Motor neuron (in vitro differentiated cells): ENCODE data around the gene MUC16. TPM values are rescaled to one million over a fixed set of nuclear protein-coding genes. Genes with fewer than 3 reads are reported as not detected.

Experiments used
- ATAC-seq, 8 experiments: fragments of 200-7000 bp; cut with Tn5 transposase; replicated peaks in 6 of 8; 2 replicates each; pipeline ENCODE4 v1.8.0; 2021; ENCODE audit warnings: mild to moderate bottlenecking in 8 of 8, moderate library complexity in 8 of 8
- H3K27ac ChIP-seq, 2 donors: fragments of 250-450 bp; sonication (Bioruptor Pico); 2 replicates each; pipeline ENCODE4 v1.9.0; 2021; ENCODE audit warnings: antibody characterized with exemption in 2 of 2, mild to moderate bottlenecking in 2 of 2, moderate library complexity in 1 of 2
- H3K4me1 ChIP-seq, 2 donors: fragments of 250-450 bp; sonication (Bioruptor Pico); replicated peaks in 1 of 2; 2 replicates each; pipeline ENCODE4 v1.6.1; 2021; ENCODE audit warnings: antibody characterized with exemption in 2 of 2, mild to moderate bottlenecking in 2 of 2, moderate library complexity in 1 of 2
- H3K4me3 ChIP-seq, 5 donors: fragments of 250-450 bp; sonication (Bioruptor Pico); 2 replicates each; pipeline ENCODE4 v1.9.0; 2021; ENCODE audit warnings: antibody characterized with exemption in 5 of 5, mild to moderate bottlenecking in 5 of 5, moderate library complexity in 4 of 5
- WGBS, 10 experiments: fragments of 450-650 bp; shearing (Covaris generic); methylation state at CpG; one replicate each; pipeline ENCODE4 v1.0.0; 2022; 5-methylcytosine and 5-hydroxymethylcytosine counted together
- in situ Hi-C, 9 experiments: fragments of 400-800 bp; cut with MboI; loops; one replicate each; pipeline ENCODE4 v1.15.0; 2021; ENCODE audit warnings: low sequenced_read_pairs in 9 of 9, low pct_unique_long_range_greater_than_20kb in 2 of 9; ENCODE audit not compliant: unreplicated experiment in 9 of 9
- total RNA-seq, 8 experiments: library from RNA; unstranded; fragments of 300-600 nt; gene quantifications; 2 replicates each; pipeline versions ENCODE4 v1.2.3 to v1.2.4, GENCODE V29; 2022

Gene MUC16
- total RNA-seq, 8 experiments from 2014 or later = under 0.01 to 0.33 (median 0.10) TPM; not detected in 1

DNA sequence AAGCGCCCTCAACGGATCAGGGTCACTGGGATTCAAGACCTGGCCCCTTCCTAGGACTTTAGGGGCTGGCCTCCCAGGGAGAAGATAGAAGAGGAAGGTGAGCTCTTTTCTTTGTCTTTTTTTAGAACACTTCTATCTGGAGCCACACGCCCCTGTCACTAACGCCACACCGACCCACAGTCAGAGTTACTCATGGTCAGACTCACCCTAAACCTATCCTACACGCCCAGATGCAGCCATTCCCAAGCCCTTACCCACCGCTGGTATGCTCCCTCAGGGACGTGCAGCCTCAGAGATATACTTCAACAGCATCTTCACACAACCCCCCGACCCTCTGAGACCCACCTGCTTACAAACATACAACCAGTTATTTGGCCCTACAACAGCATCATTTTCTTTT is 29.9 kb upstream of the MUC16 start:
- in situ Hi-C loops = no loop called here
- ATAC-seq = no peak
- WGBS, 10 experiments = 0 to 71% (median 43%) methylated on average over 1 to 6 of the region's 9 CpGs; no CpG with 5 or more reads in 4 of the 10 experiments

DNA sequence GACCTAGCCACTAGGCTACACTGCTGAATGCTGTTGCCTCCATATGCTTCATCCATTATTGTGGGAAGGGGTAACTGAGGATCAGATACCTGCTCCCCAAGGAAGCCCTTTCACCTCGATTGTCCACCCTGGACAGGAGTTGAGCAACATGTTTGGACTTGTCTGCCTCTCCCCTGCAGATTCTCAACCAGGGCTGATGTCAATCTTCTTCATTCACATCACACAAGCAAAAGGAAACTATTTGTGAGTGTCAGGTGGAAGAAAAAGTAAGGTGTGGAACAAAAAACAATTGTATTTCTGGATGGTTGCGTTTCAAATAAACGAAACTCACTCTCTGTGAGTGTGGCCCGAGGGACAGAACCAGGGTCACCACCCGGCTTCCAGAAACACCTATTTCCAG is 29.5 kb upstream of the MUC16 start:
- no peak for ATAC-seq
- Histone ChIP-seq H3K4me3 (no peak overlapping the region), H3K4me1 (no peaks in the 10 kb centered on the region), H3K27ac (no peak overlapping the region)
- 0 to 89% (median 60%) methylated on average over 1 to 4 of the region's 5 CpGs; no CpG with 5 or more reads in 3 of the 10 experiments for WGBS, 10 experiments
- in situ Hi-C loops = no loop called here

More for the DNA sequence above, 29.9 kb upstream of the MUC16 start:
- no peaks in the 10 kb centered on the region for H3K4me1 ChIP-seq
- no peak overlapping the region for H3K4me3 ChIP-seq
- no peak overlapping the region for H3K27ac ChIP-seq

GRCh38 chr19:9037400-9038062 is 27.3 kb upstream of the MUC16 start:
- Histone ChIP-seq H3K4me3 (no peak overlapping the region), H3K4me1 (no peaks in the 10 kb centered on the region), H3K27ac (no peak overlapping the region)
- no peak for ATAC-seq
- 7 to 100% (median 55%) methylated on average over 1 to 8 of the region's 8 CpGs for WGBS, 10 experiments
- in situ Hi-C loops = no loop called here

GRCh38 chr19:9032136-9032631 is 22.0 kb upstream of the MUC16 start:
- ATAC-seq = no peak
- 0 to 63% (median 46%) methylated on average over 2 to 4 of the region's 5 CpGs; no CpG with 5 or more reads in 5 of the 10 experiments for WGBS, 10 experiments
- Histone ChIP-seq H3K4me1 (no peaks in the 10 kb centered on the region), H3K4me3 (no peak overlapping the region), H3K27ac (no peak overlapping the region)
- in situ Hi-C loops = no loop called here

DNA sequence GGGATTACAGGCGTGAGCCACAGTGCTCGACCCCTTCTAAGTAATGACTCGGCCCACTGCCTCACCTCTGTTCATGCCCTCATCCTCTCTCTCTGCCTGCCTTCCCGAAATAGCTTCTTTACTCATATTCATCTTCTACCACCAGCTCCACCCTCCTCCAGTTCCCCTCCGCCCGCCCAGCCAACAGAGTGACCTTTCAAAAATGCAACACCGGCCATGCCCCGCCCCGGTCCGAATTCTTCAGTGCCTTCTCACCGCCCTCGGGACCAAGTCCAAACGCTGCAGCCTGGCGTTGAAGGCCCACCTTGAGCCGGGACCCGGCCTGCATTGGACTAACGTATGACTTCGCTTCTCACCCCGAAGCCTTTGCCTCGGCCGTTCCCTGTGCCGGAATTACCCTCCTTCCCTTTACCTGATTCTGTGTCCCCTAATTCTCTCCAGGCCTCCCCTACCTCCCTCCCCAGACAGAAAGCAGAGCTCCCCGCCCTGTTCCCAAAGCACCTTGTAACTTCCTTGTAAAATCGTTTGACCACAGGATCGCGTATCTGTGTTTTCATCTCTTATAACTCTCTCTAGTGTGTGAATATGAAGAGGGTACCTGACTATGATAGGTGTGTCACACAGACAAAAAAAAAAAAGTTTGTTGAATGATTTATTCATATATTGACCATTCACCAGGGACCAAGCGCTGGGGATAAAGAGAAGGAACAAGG is 8.1 kb upstream of the MUC16 start:
- Histone ChIP-seq H3K27ac (no peak overlapping the region), H3K4me1 (no peaks in the 10 kb centered on the region), H3K4me3 (no peak overlapping the region)
- 12 to 89% (median 75%) methylated on average over 3 to 17 of the region's 27 CpGs; no CpG with 5 or more reads in 4 of the 10 experiments for WGBS, 10 experiments
- no peak for ATAC-seq
- in situ Hi-C loops = no loop called here

DNA sequence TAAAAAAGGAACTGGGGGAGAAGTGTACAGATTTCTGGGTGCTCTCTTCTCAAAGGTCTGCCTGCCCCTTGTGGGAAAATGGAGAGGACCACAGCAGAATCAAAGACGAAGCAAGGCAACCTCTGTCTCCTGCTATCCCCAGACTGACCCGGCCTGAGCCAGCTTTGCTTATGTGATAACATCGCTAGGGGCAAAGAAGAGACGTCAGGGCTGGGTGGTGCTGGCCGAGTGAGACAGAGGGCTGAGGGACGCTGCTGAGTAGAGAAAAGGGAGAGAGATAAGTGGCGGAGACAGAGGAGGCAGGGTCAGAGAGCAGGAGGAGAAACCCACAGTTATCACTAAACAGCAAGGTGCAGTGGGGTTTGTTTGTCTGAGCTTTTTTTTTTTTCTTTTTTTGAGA is 4.6 kb upstream of the MUC16 start:
- in situ Hi-C loops = no loop called here
- WGBS, 10 experiments = 13 to 58% (median 40%) methylated on average over 1 to 7 of the region's 7 CpGs; no CpG with 5 or more reads in 3 of the 10 experiments
- Histone ChIP-seq H3K27ac (no peak overlapping the region), H3K4me1 (no peaks in the 10 kb centered on the region), H3K4me3 (no peak overlapping the region)
- no peak for ATAC-seq

DNA sequence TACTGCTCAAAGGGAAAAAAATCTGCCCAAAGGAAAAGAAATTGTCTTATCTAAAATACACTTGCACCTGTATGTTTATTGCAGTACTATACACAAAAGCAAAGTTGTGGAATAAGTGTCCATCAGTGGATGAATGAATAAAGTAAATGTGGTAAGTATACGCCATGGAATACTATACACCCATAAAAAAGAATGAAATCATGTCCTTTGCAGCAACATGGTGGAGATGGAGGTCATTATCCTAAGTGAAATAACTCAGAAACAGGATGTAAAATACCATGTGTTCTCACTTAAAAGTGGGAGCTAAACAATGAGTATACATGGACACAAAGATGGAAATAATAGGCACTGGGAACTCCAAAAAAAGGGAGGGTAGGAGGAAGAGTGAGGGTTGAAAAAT is 3.8 kb upstream of the MUC16 start:
- 50 to 89% (median 69%) methylated on average over 1 of the region's 1 CpG; no CpG with 5 or more reads in 2 of the 10 experiments for WGBS, 10 experiments
- ATAC-seq = no peak
- H3K4me1 ChIP-seq = peaks cover 0 to 4% of the 10 kb centered on the region in 2 donors
- H3K4me3 ChIP-seq = no peak overlapping the region
- H3K27ac ChIP-seq = no peak overlapping the region
- in situ Hi-C loops = no loop called here

GRCh38 chr19:9011875-9012274 is 1.7 kb upstream of the MUC16 start:
- WGBS, 10 experiments = 93% methylated on average over 2 of the region's 2 CpGs; no CpG with 5 or more reads in 9 of the 10 experiments

GRCh38 chr19:9010693-9011092 is 484 bp upstream of the MUC16 start:
- no peak for ATAC-seq

More at GRCh38 chr19:9011875-9012274, 1.7 kb upstream of the MUC16 start:
- no peak for ATAC-seq
- Histone ChIP-seq H3K4me1 (peaks cover 0 to 10% of the 10 kb centered on the region in 2 donors), H3K27ac (no peak overlapping the region), H3K4me3 (no peak overlapping the region)
- in situ Hi-C loops = no loop called here

GRCh38 chr19:9009431-9009830 is 778 bp downstream of the MUC16 start:
- in situ Hi-C loops = no loop called here
- H3K27ac ChIP-seq = no peak overlapping the region
- no peak overlapping the region for H3K4me3 ChIP-seq
- WGBS, 10 experiments = 0 to 70% (median 10%) methylated on average over 2 to 8 of the region's 10 CpGs; no CpG with 5 or more reads in 6 of the 10 experiments
- ATAC-seq = no peak
- H3K4me1 ChIP-seq = peaks cover 0 to 10% of the 10 kb centered on the region in 2 donors

More at GRCh38 chr19:9010693-9011092, 484 bp upstream of the MUC16 start:
- Histone ChIP-seq H3K27ac (no peak overlapping the region), H3K4me3 (no peak overlapping the region), H3K4me1 (peaks cover 0 to 10% of the 10 kb centered on the region in 2 donors)
- WGBS, 10 experiments = 27 to 62% (median 60%) methylated on average over 2 to 7 of the region's 12 CpGs; no CpG with 5 or more reads in 7 of the 10 experiments
- in situ Hi-C loops = no loop called here

DNA sequence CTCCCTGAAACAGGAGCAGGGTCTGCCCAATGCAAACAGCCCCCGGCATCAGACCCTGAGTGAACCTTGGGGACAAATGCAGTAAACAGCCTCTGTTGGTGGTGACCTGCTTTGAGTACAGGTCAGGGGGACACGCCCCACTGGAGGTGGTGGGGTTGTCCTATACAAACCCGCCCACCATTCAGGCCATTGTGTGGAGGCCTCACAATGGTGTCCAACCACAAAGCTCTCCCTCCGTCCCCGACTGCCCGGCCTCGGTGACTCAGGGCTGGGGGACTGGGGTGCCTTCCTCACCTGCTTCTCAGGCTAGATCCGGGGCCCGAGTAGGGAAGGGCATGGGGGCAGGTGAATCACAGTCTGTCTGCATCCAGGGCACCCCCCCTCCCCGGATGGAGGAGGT is 1.5 kb downstream of the MUC16 start:
- 57% methylated on average over 1 of the region's 10 CpGs; no CpG with 5 or more reads in 9 of the 10 experiments for WGBS, 10 experiments

DNA sequence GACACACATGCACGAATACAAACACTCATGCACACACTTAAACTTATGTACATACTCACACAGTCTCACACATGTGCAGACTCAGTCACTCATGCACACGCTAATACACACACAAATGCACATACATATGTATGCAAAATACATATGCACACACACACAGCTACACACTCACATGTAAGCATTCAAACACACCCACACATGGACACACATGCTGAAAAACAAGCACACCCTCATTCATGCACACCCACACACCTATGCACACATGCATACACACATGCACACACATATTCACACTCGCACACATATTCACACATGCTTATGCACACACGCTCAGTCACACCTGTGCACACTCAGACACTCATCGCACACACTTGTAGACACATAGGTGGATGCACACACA is 9.3 kb downstream of the MUC16 start:
- in situ Hi-C loops = no loop called here

More for the DNA sequence above, 1.5 kb downstream of the MUC16 start:
- no peak for ATAC-seq
- peaks cover 0 to 10% of the 10 kb centered on the region in 2 donors for H3K4me1 ChIP-seq
- H3K27ac ChIP-seq = no peak overlapping the region
- no peak overlapping the region for H3K4me3 ChIP-seq
- in situ Hi-C loops = no loop called here

DNA sequence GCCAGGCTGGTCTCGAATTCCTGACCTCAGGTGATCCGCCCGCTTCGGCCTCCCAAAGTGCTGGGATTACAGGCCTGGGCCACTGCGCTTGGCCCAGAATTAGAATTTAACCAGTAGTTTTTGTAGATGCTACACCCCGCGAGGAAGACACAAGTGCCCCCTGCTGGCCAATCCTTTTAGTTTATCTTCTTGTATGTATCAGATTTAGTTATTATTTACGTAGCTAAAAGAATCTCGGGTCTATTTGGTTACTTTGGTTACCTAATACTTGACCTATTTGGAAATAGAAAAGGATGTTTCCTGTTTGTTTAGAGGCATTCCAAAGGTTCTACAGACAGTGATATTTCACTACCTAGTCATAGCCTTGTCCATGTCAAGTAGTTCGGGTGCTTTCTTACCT is 22.0 kb downstream of the MUC16 start:
- ATAC-seq = no peak
- Histone ChIP-seq H3K4me1 (no peaks in the 10 kb centered on the region), H3K4me3 (no peak overlapping the region), H3K27ac (no peak overlapping the region)
- WGBS, 10 experiments = 17 to 89% (median 69%) methylated on average over 3 to 10 of the region's 10 CpGs; no CpG with 5 or more reads in 3 of the 10 experiments
- in situ Hi-C loops = no loop called here

More for the DNA sequence above, 9.3 kb downstream of the MUC16 start:
- no peaks in the 10 kb centered on the region for H3K4me1 ChIP-seq
- no peak for ATAC-seq
- H3K4me3 ChIP-seq = no peak overlapping the region
- WGBS, 10 experiments = 0 to 100% (median 67%) methylated on average over 1 to 3 of the region's 5 CpGs; no CpG with 5 or more reads in 3 of the 10 experiments
- no peak overlapping the region for H3K27ac ChIP-seq
